GM18868 (cell line): ENCODE measurements around the gene CD48.
"Not testable (repeated sequence)": the region's sequence is repeated elsewhere in the genome, so short reads cannot be mapped to it uniquely, and the experiment has no call there.

ENCODE experiments used
- ATAC-seq: cut with Tn5 transposase; IDR thresholded peaks from one replicate; pipeline ENCODE4 v1.9.1; 2021; ENCODE audit warnings: mild to moderate bottlenecking, moderate library complexity; ENCODE audit not compliant: unreplicated experiment

CD48 gene

DNA sequence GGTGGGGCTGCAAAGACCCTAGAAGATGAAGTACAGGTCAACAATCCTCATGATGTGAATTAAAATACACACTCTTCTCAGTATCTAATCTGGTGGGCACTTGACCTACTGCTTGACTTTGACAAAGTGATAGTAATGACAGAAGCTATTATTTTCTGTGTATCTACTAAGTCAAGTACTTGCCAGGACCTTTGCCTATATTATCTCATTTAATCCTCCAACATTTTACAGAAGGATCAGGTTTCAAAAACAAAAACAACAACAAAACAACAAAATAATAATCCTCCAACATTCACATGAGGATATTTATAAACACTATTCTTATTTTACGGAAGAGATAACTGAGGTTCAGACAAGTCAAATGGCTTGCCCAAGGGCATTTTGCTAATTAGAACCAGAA, 4.4 kb upstream of the CD48 start:
- no peak for ATAC-seq

GRCh38 chr1:160714034-160714648, 2.5 kb upstream of the CD48 start:
- not testable (repeated sequence) for ATAC-seq

DNA sequence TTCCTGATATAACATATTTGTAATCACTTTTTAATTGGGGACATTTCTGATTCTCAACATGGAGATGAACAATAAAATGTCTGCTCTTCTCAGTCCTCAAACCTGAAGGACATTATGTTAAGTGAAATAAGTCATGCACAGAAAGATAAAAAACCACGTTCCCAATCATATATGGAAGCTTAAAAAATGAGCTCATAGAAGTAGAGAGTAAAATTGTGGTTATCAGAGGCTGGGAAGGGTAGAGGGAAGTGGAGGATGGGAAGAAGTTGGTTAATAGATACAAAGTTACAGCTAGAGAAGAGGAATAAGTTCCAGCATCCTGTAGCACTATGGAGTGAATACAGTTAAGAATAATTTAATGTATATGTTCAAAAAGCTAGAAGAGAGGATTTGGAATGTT, 1.5 kb upstream of the CD48 start:
- ATAC-seq: no peak

DNA sequence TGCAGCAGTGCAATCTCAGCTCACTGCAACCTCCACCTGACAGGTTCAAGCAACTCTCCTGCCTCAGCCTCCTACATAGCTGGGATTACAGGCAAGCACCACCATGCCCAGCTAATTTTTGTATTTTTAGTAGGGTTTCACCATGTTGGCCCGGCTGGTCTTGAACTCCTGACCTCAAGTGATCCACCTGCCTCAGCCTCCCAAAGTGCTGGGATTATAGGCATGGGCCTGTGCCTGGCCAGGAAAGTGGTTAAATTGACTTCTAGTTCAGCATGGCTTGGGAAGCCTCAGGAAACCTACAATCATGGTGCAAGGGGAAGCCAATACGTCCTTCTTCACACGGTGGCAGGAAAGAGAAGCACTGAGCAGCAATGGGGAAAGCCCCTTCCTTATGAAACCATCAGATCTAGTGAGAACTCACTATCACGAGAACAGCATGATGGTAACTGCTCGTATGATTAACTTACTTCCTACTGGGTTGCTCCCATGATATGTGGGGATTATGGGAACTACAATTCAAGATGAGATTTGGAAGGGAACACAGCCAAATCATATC, 981 bp upstream of the CD48 start:
- ATAC-seq: peak; percentile 43

DNA sequence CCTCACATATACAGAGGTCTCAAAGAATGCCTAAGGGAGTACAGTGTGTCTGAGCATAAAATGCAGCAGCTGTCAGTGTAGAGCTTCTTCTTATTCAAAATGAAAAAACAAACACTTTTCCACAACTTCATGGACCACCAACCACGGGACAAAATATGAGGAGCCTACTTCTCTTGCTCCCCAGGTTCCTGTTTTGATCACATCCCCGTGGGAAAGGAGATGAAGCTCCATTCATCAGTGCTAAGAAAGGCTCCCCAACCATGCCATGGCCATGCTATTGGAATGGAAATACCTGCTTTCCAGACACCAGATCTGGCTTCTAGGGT, 383 bp downstream of the CD48 start:
- ATAC-seq: no peak

DNA sequence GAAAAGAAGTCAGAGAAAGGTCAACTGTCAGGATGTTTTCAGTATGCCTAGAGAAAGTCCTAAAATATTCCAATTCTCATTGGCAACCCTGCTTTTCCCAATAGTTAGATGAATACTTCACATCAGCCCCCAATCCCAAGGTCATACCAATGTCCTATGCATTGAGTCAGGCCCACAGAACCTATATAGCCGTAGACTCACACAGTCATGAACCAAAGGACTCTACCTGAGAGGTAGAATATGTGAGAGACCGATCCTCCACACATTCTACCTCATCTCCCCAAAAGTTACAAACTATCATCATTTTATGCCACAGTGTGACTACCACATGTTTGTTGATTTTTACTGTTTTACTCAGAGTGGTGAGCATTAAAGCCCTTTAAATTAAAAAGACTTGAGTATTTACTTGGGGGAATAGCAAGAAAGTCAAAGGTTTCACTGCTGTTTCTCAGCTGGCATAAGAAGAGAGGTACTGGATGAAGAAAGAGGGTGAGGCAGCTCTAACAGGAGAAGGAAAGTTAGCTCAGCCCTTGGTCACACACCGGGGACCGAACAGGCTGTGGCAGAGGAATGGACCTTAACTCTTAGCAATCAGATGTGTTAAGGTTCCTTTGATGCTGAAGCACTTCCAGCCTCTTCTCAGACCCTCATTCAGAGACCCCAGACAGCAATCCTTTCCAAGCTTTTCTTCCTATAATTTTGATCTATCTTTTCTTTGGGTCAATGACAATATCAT, 937 bp downstream of the CD48 start:
- no peak for ATAC-seq

GRCh38 chr1:160709715-160710114, 1.9 kb downstream of the CD48 start:
- ATAC-seq: no peak

GRCh38 chr1:160708801-160709200, 2.8 kb downstream of the CD48 start:
- ATAC-seq: no peak

- ATAC-seq: no peak
Observed at GRCh38 chr1:160708118-160708517, 3.5 kb downstream of the CD48 start.

- ATAC-seq: no peak
Observed at GRCh38 chr1:160707236-160708064, 4.2 kb downstream of the CD48 start.

- ATAC-seq: no peak
Observed at GRCh38 chr1:160706526-160707235, 4.9 kb downstream of the CD48 start.

- no peak for ATAC-seq
Observed at GRCh38 chr1:160705742-160706141, 5.9 kb downstream of the CD48 start.

GRCh38 chr1:160705212-160705621, 6.4 kb downstream of the CD48 start:
- ATAC-seq: not testable (repeated sequence)

DNA sequence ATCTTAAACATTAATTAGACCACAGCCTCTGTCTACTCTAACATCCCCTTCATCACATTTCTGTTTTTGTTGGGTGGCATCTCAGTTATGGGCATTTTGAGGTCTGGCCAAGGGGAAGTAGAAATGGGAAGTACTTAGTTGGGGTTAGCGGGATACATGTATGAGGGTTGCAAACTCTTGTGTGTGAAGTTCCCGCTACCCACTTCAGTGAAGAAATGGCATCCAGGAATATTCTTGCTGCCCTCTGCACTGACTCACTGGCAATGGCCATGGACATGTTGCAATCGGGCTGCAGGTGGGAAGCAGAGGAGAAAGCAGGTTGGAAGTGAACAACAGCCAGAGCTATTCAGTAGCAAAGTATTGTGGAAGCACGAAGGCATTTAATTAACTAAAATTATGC, 7.4 kb downstream of the CD48 start:
- no peak for ATAC-seq

DNA sequence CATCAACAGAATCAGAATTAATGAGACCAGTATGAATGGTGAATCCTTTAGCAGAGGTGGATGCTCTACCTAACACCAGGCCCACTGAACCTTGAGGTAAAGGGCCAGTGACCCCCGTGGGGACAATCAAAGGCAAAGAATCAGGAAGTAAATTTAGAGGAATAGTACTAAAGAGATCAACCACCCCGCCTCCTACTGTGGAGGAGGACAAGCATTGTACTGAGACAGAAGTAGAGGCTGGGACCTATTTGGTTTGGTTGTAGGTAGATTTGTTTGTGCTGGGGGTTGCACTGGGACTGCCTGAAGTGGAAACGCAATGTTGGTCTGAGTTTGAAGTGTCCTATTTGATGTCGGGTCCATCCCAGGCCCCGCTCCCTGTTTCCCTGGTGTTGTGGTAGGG, 9.5 kb downstream of the CD48 start:
- no peak for ATAC-seq

DNA sequence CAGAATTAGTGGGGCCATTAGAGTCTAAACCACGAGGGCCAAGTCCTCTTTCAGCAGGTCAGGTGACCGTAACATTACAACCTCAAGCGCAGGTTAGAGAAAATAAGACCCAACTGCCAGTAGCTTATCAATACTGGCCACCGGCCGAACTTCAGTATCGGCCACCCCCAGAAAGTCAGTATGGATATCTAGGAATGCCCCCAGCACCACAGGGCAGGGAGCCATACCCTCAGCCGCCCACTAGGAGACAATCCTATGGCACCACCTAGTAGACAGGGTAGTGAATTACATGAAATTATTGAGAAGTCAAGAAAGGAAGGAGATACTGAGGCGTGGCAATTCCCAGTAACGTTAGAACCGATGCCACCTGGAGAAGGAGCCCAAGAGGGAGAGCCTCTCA, 19.2 kb downstream of the CD48 start:
- not testable (repeated sequence) for ATAC-seq

DNA sequence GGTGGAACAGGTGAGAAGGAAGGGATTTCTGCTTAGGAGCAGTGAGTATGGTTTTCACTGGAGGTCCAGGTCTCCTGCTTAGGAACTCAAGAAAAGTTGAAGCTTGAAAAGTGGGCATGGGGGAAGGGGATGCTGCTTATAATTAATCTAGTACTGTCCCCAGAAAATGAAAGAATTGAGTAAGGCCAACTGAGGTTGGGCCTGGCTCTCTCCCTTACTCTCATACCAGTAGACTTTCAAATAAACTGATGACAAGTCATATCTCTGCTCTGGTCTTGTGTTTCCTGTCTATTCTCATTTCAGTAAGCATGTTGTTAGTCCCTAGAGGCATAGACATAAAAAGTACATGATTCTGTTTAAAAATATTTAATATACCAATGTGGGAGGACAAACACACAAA, 26.4 kb downstream of the CD48 start:
- ATAC-seq: peak; percentile 40

DNA sequence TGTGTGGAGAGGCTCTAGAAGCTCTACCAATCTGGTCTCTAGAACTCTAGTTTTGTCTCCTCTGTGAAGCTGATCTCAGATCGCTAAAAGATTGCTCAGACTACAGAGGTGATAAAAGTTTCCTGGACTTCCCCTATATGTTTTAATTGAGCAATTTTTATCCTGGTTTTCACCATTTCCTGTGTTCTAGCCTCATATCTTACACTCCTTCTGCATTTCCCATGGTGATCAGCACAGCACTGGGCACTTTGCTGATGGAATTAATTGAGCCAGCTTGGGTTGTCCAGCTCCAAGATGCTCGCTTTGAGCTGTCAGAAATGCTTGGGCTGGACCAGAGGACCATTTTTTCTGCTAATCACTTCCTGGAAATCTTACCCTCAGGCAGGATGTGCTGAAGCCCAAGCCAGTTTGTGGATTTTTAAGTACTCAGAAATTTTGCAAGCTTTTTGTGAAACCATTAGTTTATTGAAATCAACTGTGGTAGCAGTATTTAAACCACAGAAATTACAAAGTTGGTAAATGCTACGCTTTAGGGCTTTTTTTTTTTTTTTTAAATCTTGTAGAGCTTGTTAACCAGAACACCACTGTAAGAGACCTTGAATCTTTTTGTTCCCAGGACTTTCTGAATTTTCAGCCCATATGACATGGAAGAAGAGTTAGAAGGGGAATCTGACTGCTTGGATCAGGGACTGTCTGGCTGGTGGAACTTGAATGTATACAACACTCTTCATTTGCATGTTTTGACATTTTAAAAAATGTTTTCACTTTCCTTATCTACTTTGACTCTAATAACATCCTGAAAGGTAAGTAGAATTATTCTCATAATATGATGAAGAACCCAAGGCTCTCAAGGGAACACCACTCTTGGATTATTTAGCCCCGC, 28.4 kb downstream of the CD48 start:
- ATAC-seq: no peak

DNA sequence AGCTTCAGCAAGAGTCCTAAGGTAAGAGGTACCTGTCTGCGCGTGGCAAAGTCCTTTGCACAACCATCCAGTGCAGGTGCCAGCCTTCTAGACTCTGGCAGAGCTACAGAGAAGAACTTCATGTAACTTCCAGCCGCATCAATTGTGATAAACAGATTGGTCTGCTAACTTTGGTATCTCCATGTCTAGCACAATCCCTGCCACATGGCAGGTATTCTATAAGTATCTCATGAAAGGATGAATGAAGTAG, 29.8 kb downstream of the CD48 start:
- ATAC-seq: no peak
